K562 (cell line): ENCODE measurements around the gene SLC25A11. TPM values are rescaled to one million over a fixed set of nuclear protein-coding genes. Genes with fewer than 3 reads are reported as not detected.

Source experiments
- ARNT ChIP-seq, 2 experiments: fragments of 450-650 bp; IDR thresholded peaks; 2 replicates each; pipeline ENCODE4 v1.6.1; 2016; ENCODE audit warnings: mild to moderate bottlenecking in 1 of 2
- ATF6 ChIP-seq: sonication (generic); formaldehyde crosslinking; IDR thresholded peaks from 2 replicates; pipeline ENCODE4 v1.4.0; 2020; ENCODE audit warnings: mild to moderate bottlenecking, missing genetic modification reagents
- CBX1 ChIP-seq: sonication (generic); IDR thresholded peaks from 2 replicates; pipeline ENCODE4 v1.6.1; 2016; ENCODE audit warnings: antibody characterized with exemption, low read depth, mild to moderate bottlenecking
- EGR1 ChIP-seq: fragments of 450-650 bp; conservative IDR thresholded peaks from 2 replicates; pipeline ENCODE4 v1.6.1; 2017; ENCODE audit warnings: mild to moderate bottlenecking
- HES1 ChIP-seq: fragments of 450-650 bp; IDR thresholded peaks from 2 replicates; pipeline ENCODE4 v1.6.1; 2016; ENCODE audit warnings: low read depth, mild to moderate bottlenecking, moderate library complexity
- KDM4B ChIP-seq, 2 experiments: fragments of 450-650 bp in 1 of 2; sonication (generic) in 1 of 2; IDR thresholded peaks; 2 replicates each; pipeline ENCODE4 v1.6.1; 2016 to 2017; ENCODE audit warnings: borderline replicate concordance in 2 of 2, antibody characterized with exemption in 1 of 2, low read depth in 1 of 2, mild to moderate bottlenecking in 1 of 2
- NBN ChIP-seq: fragments of 450-650 bp; IDR thresholded peaks from 2 replicates; pipeline ENCODE4 v1.6.1; 2016; ENCODE audit warnings: low read depth, mild to moderate bottlenecking
- NRF1 ChIP-seq, 2 experiments: fragments of 450-650 bp; IDR thresholded peaks in 1 of 2; conservative IDR thresholded peaks in 1 of 2; 2 replicates each; pipeline ENCODE4 v1.6.1; 2014; ENCODE audit warnings: mild to moderate bottlenecking in 2 of 2
- PCBP1 ChIP-seq: fragments of 200-400 bp; formaldehyde crosslinking; IDR thresholded peaks from 2 replicates; pipeline ENCODE4 v1.6.1; 2018; ENCODE audit warnings: mild to moderate bottlenecking, low read depth, low read length; ENCODE audit not compliant: poor library complexity, severe bottlenecking
- PHF8 ChIP-seq: fragments of 200-600 bp; sonication (generic); IDR thresholded peaks from 2 replicates; pipeline ENCODE4 v1.6.1; 2012; ENCODE audit warnings: mixed run types, mild to moderate bottlenecking, inconsistent platforms, low read length, moderate library complexity, borderline replicate concordance
- POLR2A ChIP-seq: fragments of 450-650 bp; conservative IDR thresholded peaks from 2 replicates; pipeline ENCODE4 v1.6.1; 2016
- POLR2H ChIP-seq: IDR thresholded peaks from 2 replicates; pipeline ENCODE4 v1.6.1; 2016; ENCODE audit warnings: missing genetic modification characterization, low read depth, mild to moderate bottlenecking, control low read depth, missing compliant biosample characterization, moderate library complexity
- SIN3A ChIP-seq, 2 experiments: fragments of 150-350 bp in 1 of 2; IDR thresholded peaks; 2 replicates each; pipeline ENCODE4 v1.6.1; 2011 to 2016; ENCODE audit warnings: borderline replicate concordance in 2 of 2, low read depth in 2 of 2, low read length in 2 of 2, mild to moderate bottlenecking in 2 of 2, moderate library complexity in 2 of 2; ENCODE audit not compliant: control insufficient read depth in 1 of 2
- SMARCA5 ChIP-seq: fragments of 450-650 bp; IDR thresholded peaks from 2 replicates; pipeline ENCODE4 v1.6.1; 2016
- ZNF12 ChIP-seq: sonication (generic); formaldehyde crosslinking; IDR thresholded peaks from 2 replicates; pipeline ENCODE4 v1.4.0; 2020; ENCODE audit warnings: mild to moderate bottlenecking, missing genetic modification reagents
- polyA plus RNA-seq, 8 experiments: library from polyadenylated mRNA; depleted of rRNA in 4 of 8; stranded (reverse) in 5 of 8; unstranded in 3 of 8; fragments of >200 nt; fragmentation: Nextera tagmentation in 2 of 8; fragmentation: Illumina TruSeq in 1 of 8; extraction: Ambion mirVana in 2 of 8; extraction: Trizol in 1 of 8; gene quantifications; 2 replicates each; pipeline versions ENCODE4 v1.2.1 to v1.2.3, GENCODE V29; 2011 to 2014; ENCODE audit warnings: inconsistent platforms in 1 of 8, missing spikeins in 1 of 8
- total RNA-seq, 7 experiments: library from RNA; depleted of rRNA in 6 of 7; stranded (reverse); fragments of >200 nt in 6 of 7; fragmentation: Illumina TruSeq in 2 of 7; extraction: Trizol in 2 of 7; gene quantifications; 2 replicates each; pipeline versions ENCODE4 v1.2.1 to v1.2.3, GENCODE V29; 2011 to 2021; ENCODE audit warnings: low replicate concordance in 1 of 7
- TF ChIP-seq, protein P1 (sequence below), 2 experiments: fragments of 450-650 bp; IDR thresholded peaks; 2 replicates each; pipeline ENCODE4 v1.6.1; 2016
- TF ChIP-seq, protein P2 (sequence below): fragments of 200-800 bp; sonication (Bioruptor generic); IDR thresholded peaks from 2 replicates; pipeline ENCODE4 v1.6.1; 2017; ENCODE audit warnings: missing genetic modification characterization, missing compliant biosample characterization
- TF ChIP-seq, protein P3 (sequence below), 2 experiments: fragments of 200-800 bp in 1 of 2; sonication (Bioruptor generic) in 1 of 2; sonication (generic) in 1 of 2; formaldehyde crosslinking in 1 of 2; IDR thresholded peaks in 1 of 2; conservative IDR thresholded peaks in 1 of 2; 2 replicates each; pipeline versions ENCODE4 v1.5.0 to v1.6.1; 2016 to 2020; ENCODE audit warnings: missing compliant biosample characterization in 1 of 2, missing genetic modification characterization in 1 of 2, missing genetic modification reagents in 1 of 2

The SLC25A11 gene
- total and polyA plus RNA-seq, 9 of the 15 experiments (the other 6 are each of a cell fraction or from before 2014, with no cell fraction given), result 3.1 to 56.7 (median 32.9) TPM

- TF ChIP-seq, protein P1, sequence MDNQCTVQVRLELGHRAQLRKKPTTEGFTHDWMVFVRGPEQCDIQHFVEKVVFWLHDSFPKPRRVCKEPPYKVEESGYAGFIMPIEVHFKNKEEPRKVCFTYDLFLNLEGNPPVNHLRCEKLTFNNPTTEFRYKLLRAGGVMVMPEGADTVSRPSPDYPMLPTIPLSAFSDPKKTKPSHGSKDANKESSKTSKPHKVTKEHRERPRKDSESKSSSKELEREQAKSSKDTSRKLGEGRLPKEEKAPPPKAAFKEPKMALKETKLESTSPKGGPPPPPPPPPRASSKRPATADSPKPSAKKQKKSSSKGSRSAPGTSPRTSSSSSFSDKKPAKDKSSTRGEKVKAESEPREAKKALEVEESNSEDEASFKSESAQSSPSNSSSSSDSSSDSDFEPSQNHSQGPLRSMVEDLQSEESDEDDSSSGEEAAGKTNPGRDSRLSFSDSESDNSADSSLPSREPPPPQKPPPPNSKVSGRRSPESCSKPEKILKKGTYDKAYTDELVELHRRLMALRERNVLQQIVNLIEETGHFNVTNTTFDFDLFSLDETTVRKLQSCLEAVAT (IDR thresholded peaks at IDR 0.05), result peak; percentile 14 to 37; a peak in 2 of 4 replicates
- TF ChIP-seq POLR2A, result peak; percentile 88
- 0 out of 4 replicates have a peak, but pooled peaks of 1 of the 2 experiments have one; percentile 44 for TF ChIP-seq KDM4B (IDR thresholded peaks at IDR 0.05; ENCODE audit: borderline replicate concordance in 2 of 2, low read depth in 1 of 2)
- TF ChIP-seq CBX1, result peak; percentile 66; the same call in 1 of the 2 replicates
- no peak for TF ChIP-seq NRF1 (conservative IDR thresholded peaks at IDR 0.05 in 1 of 2, IDR thresholded peaks at IDR 0.05 in 1 of 2)
- peak in 1 of 2 experiments; percentile 81; a peak in 1 of 4 replicates for TF ChIP-seq ARNT (IDR thresholded peaks at IDR 0.05)
- 0 out of 2 replicates have a peak, but pooled peaks have one; percentile 61 for TF ChIP-seq ZNF12 (CRISPR knock-in tag)
- peak; percentile 45; the same call in 1 of the 2 replicates for TF ChIP-seq SMARCA5
- peak; percentile 83 for TF ChIP-seq NBN
- TF ChIP-seq HES1, result 0 out of 2 replicates have a peak, but pooled peaks have one; percentile 48
- TF ChIP-seq PHF8, result peak; percentile 71
- 0 out of 2 replicates have a peak, but pooled peaks have one; percentile 25 for TF ChIP-seq ATF6 (CRISPR knock-in tag)
- peak; percentile 22 for TF ChIP-seq PCBP1
- TF ChIP-seq, protein P2, sequence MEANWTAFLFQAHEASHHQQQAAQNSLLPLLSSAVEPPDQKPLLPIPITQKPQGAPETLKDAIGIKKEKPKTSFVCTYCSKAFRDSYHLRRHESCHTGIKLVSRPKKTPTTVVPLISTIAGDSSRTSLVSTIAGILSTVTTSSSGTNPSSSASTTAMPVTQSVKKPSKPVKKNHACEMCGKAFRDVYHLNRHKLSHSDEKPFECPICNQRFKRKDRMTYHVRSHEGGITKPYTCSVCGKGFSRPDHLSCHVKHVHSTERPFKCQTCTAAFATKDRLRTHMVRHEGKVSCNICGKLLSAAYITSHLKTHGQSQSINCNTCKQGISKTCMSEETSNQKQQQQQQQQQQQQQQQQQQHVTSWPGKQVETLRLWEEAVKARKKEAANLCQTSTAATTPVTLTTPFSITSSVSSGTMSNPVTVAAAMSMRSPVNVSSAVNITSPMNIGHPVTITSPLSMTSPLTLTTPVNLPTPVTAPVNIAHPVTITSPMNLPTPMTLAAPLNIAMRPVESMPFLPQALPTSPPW (CRISPR knock-in tag), result peak; percentile 85
- peak; percentile 41 to 60; a peak in 3 of 4 replicates for TF ChIP-seq SIN3A (IDR thresholded peaks at IDR 0.05; ENCODE audit: borderline replicate concordance in 2 of 2, control insufficient read depth in 1 of 2, low read depth in 2 of 2, low read length in 2 of 2)
- TF ChIP-seq EGR1, result 0 out of 2 replicates have a peak, but pooled peaks have one; percentile 7
- TF ChIP-seq, protein P3, sequence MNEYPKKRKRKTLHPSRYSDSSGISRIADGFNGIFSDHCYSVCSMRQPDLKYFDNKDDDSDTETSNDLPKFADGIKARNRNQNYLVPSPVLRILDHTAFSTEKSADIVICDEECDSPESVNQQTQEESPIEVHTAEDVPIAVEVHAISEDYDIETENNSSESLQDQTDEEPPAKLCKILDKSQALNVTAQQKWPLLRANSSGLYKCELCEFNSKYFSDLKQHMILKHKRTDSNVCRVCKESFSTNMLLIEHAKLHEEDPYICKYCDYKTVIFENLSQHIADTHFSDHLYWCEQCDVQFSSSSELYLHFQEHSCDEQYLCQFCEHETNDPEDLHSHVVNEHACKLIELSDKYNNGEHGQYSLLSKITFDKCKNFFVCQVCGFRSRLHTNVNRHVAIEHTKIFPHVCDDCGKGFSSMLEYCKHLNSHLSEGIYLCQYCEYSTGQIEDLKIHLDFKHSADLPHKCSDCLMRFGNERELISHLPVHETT (CRISPR knock-in tag; conservative IDR thresholded peaks at IDR 0.05 in 1 of 2, IDR thresholded peaks at IDR 0.05 in 1 of 2), result peak in 1 of 2 experiments; percentile 85; a peak in 2 of 4 replicates
- TF ChIP-seq POLR2H (tag), result peak; percentile 65
Observed at GRCh38 chr17:4948166-4948930, 8.5 kb upstream of the SLC25A11 start, which contains the start of gene PFN1 (continued).
